Keratinocyte (primary cell): ENCODE results near the gene TFG. TPM values are rescaled to one million over a fixed set of nuclear protein-coding genes. Genes with fewer than 3 reads are reported as not detected.
"Not testable (repeated sequence)": the region's sequence is repeated elsewhere in the genome, so short reads cannot be mapped to it uniquely, and the experiment has no call there.

Source experiments
- DNase-seq: peaks from one replicate; pipeline ENCODE4 v3.0.0-alpha.2; 2011; ENCODE audit warnings: low read depth, missing footprints, low spot score
- FAIRE-seq: peaks from 2 replicates; lab custom pipeline; 2011; peaks lifted over from hg19 to GRCh38; lab: Jason Lieb, UNC
- H2AFZ ChIP-seq: 2 replicates; pipeline ENCODE4 v1.6.0; 2012; ENCODE audit warnings: low read length, control low read depth, inconsistent platforms; ENCODE audit not compliant: control insufficient read depth
- H3K27ac ChIP-seq: 2 replicates; pipeline ENCODE4 v1.5.1; 2011; ENCODE audit warnings: low read length; ENCODE audit not compliant: control insufficient read depth, insufficient read depth
- H3K27me3 ChIP-seq: 3 replicates; pipeline ENCODE4 v1.6.0; 2011; ENCODE audit warnings: low read length; ENCODE audit not compliant: control insufficient read depth, insufficient read depth; ENCODE audit errors: extremely low read depth
- H3K36me3 ChIP-seq, 2 experiments: 2 replicates in 1 of 2; 3 replicates in 1 of 2; pipeline ENCODE4 v1.5.1; 2011; ENCODE audit warnings: low read length in 2 of 2, mild to moderate bottlenecking in 1 of 2; ENCODE audit not compliant: control insufficient read depth in 2 of 2, insufficient read depth in 2 of 2; ENCODE audit errors: extremely low read depth in 1 of 2
- H3K4me1 ChIP-seq: 3 replicates; pipeline ENCODE4 v1.5.1; 2011; ENCODE audit warnings: low read length; ENCODE audit not compliant: control insufficient read depth, insufficient read depth; ENCODE audit errors: extremely low read depth
- H3K4me2 ChIP-seq: 3 replicates; pipeline ENCODE4 v1.6.0; 2011; ENCODE audit warnings: low read depth, low read length; ENCODE audit not compliant: control insufficient read depth, insufficient read depth; ENCODE audit errors: extremely low read depth
- H3K4me3 ChIP-seq, 3 experiments: fragments of 200-600 bp in 1 of 3; sonication (generic) in 1 of 3; 2 replicates in 2 of 3; 3 replicates in 1 of 3; pipeline ENCODE4 v1.5.1; 2011 to 2016; ENCODE audit warnings: low read length in 3 of 3, mild to moderate bottlenecking in 3 of 3, control low read depth in 2 of 3, inconsistent platforms in 1 of 3, low read depth in 1 of 3, mixed read lengths in 1 of 3, mixed run types in 1 of 3, moderate library complexity in 1 of 3; ENCODE audit not compliant: control insufficient read depth in 2 of 3, insufficient read depth in 2 of 3; ENCODE audit errors: extremely low read depth in 1 of 3
- H3K79me2 ChIP-seq: 2 replicates; pipeline ENCODE4 v1.6.0; 2012; ENCODE audit warnings: low read length; ENCODE audit not compliant: control insufficient read depth, insufficient read depth
- H3K9ac ChIP-seq: 3 replicates; pipeline ENCODE4 v1.6.0; 2011; ENCODE audit warnings: low read length; ENCODE audit not compliant: control insufficient read depth, insufficient read depth; ENCODE audit errors: extremely low read depth
- H3K9me1 ChIP-seq: 3 replicates; pipeline ENCODE4 v1.6.0; 2011; ENCODE audit warnings: low read length; ENCODE audit not compliant: control insufficient read depth, insufficient read depth; ENCODE audit errors: extremely low read depth
- H3K9me3 ChIP-seq: 2 replicates; pipeline ENCODE4 v1.5.1; 2012; ENCODE audit warnings: low read depth, low read length; ENCODE audit not compliant: control insufficient read depth
- H4K20me1 ChIP-seq: 3 replicates; pipeline ENCODE4 v1.6.0; 2011; ENCODE audit warnings: low read length; ENCODE audit not compliant: control insufficient read depth, insufficient read depth; ENCODE audit errors: extremely low read depth
- CTCF ChIP-seq, 3 experiments: IDR thresholded peaks in 1 of 3; conservative IDR thresholded peaks in 1 of 3; optimal IDR thresholded peaks in 1 of 3; 2 replicates in 2 of 3; 3 replicates in 1 of 3; pipeline versions ENCODE3 to v1.5.1; 2011; ENCODE audit warnings: low read length in 3 of 3, mild to moderate bottlenecking in 3 of 3, moderate library complexity in 2 of 3, control low read depth in 1 of 3, inconsistent platforms in 1 of 3; ENCODE audit not compliant: insufficient read depth in 2 of 3; ENCODE audit errors: extremely low read depth in 1 of 3
- EZH2 ChIP-seq: IDR thresholded peaks from one replicate; pipeline ENCODE4 v1.6.1; 2012; ENCODE audit warnings: inconsistent platforms, mild to moderate bottlenecking, low read length, moderate library complexity
- dilution Hi-C: fragments of 300-500 bp; cut with MboI; formaldehyde crosslinking; loops from one replicate; pipeline ENCODE4 v1.7.0; 2020; ENCODE audit warnings: low sequenced_read_pairs; ENCODE audit not compliant: extremely low pct_ligation_motif_present
- polyA plus RNA-seq, 5 experiments: library from polyadenylated mRNA; depleted of rRNA in 3 of 5; stranded (reverse) in 3 of 5; stranded (forward) in 1 of 5; unstranded in 1 of 5; fragments of >200 nt; gene quantifications; 1 replicate in 1 of 5; 2 replicates in 3 of 5; 3 replicates in 1 of 5; pipeline versions ENCODE4 v1.2.1 to v1.2.3, GENCODE V29; 2011 to 2012; ENCODE audit warnings: missing spikeins in 2 of 5, low read depth in 1 of 5, low replicate concordance in 1 of 5

The TFG gene
- polyA plus RNA-seq, 1 donor (not counting 4 experiments of a cell fraction or from before 2014, with no cell fraction given), result 177 TPM

- H2AFZ ChIP-seq, DNase-seq, H3K4me3 ChIP-seq, H3K9me3 ChIP-seq, H3K36me3 ChIP-seq, H3K4me2 ChIP-seq, H3K9ac ChIP-seq, H3K4me1 ChIP-seq, H3K27ac ChIP-seq, H3K27me3 ChIP-seq, FAIRE-seq, dilution Hi-C loops, H3K79me2 ChIP-seq, H4K20me1 ChIP-seq, H3K9me1 ChIP-seq: not testable (repeated sequence)
These were observed 38.3 kb upstream of the TFG start for GRCh38 chr3:100670995-100671394.

- Histone ChIP-seq H2AFZ (no peak overlapping the region), H3K4me2 (no peak overlapping the region), H3K4me3 (no peak overlapping the region), H3K27me3 (no peaks in the 10 kb centered on the region), H3K4me1 (no peaks in the 10 kb centered on the region), H4K20me1 (no peaks in the 10 kb centered on the region), H3K27ac (no peak overlapping the region), H3K9me1 (no peaks in the 10 kb centered on the region), H3K36me3 (no peaks in the 10 kb centered on the region), H3K9ac (no peak overlapping the region), H3K79me2 (no peaks in the 10 kb centered on the region), H3K9me3 (no peaks in the 10 kb centered on the region)
- DNase-seq (no peak), FAIRE-seq (no peak)
- dilution Hi-C loops, result no loop called here
- TF ChIP-seq CTCF (optimal IDR thresholded peaks at IDR 0.05 in 1 of 3, IDR thresholded peaks at IDR 0.05 in 1 of 3, conservative IDR thresholded peaks at IDR 0.05 in 1 of 3; ENCODE audit: extremely low read depth in 1 of 3, insufficient read depth in 2 of 3, low read length in 3 of 3) (no peak), EZH2 (no peak)
These were observed 27.8 kb upstream of the TFG start for GRCh38 chr3:100681496-100681895.
